Suprapubic skin (tissue), 3 donors: ENCODE measurements around the gene RPL37.
"Not testable (repeated sequence)": the region's sequence is repeated elsewhere in the genome, so short reads cannot be mapped to it uniquely, and the experiment has no call there.

Experiments used
- CTCF ChIP-seq, 2 donors: fragments of 200-600 bp in 1 of 2; fragments of 450-650 bp in 1 of 2; sonication (generic) in 1 of 2; IDR thresholded peaks; one replicate each; pipeline ENCODE4 v1.5.1; 2016 to 2019; ENCODE audit warnings: antibody characterized with exemption in 2 of 2, mild to moderate bottlenecking in 1 of 2, moderate library complexity in 1 of 2
- POLR2AphosphoS5 ChIP-seq, 3 donors: sonication (generic); formaldehyde crosslinking; IDR thresholded peaks; one replicate each; pipeline ENCODE4 v1.6.1; 2017; ENCODE audit warnings: antibody characterized with exemption in 3 of 3

DNA sequence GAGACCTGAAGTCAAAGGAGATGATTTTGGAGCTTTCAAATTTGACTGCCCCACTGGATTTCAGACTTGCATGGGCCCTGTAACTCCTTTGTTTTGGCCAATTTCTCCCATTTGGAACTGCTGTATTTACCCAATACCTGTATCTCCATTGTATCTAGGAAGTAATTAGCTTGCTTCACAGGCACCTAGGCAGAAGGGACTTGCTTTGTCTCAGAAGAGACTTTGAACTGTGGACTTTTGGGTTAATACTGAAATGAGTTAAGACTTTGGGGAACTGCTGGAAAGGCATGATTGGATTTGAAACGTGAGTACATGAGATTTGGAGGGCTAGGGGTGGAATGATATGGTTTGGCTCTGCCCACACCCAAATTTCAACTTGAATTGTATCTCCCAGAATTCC lies 48.0 kb upstream of the RPL37 start:
- TF ChIP-seq CTCF, POLR2AphosphoS5 (IDR thresholded peaks at IDR 0.05): not testable (repeated sequence)
